ENCODE data around the gene GARIN3. TPM values are rescaled to one million over a fixed set of nuclear protein-coding genes. Genes with fewer than 3 reads are reported as not detected.

The GARIN3 gene
- polyA plus RNA-seq, 1 of the 3 experiments (the other 2 are of a cell fraction), result not detected

- ChIA-PET POLR2A (no interaction called here), CTCF (no interaction called here)
- H3F3A ChIP-seq (replicated peaks; ENCODE audit: insufficient read depth), result no peaks in the 10 kb centered on the region
- WGBS (ENCODE audit: low lambda C conversion rate), result 58% methylated on average over 5 of the region's 5 CpGs
- no peak overlapping the region for H3K9ac ChIP-seq
- no peaks in the 10 kb centered on the region for H3K36me3 ChIP-seq (replicated peaks in 1 of 2; ENCODE audit: control insufficient read depth in 1 of 2, insufficient read depth in 2 of 2, low read length in 1 of 2)
- H3K9me2 ChIP-seq, result no peaks in the 10 kb centered on the region
- H3K4me3 ChIP-seq (ENCODE audit: low read depth in 2 of 2, low read length in 1 of 2), result no peak overlapping the region
- no peak for DNase-seq
- H3K79me2 ChIP-seq (ENCODE audit: insufficient read depth), result no peaks in the 10 kb centered on the region
- no peaks in the 10 kb centered on the region for H3K4me1 ChIP-seq (ENCODE audit: control insufficient read depth in 1 of 2, insufficient read depth in 2 of 2, low read depth in 1 of 2, low read length in 1 of 2)
- H3K27ac ChIP-seq (ENCODE audit: low read depth in 2 of 2, low read length in 1 of 2), result no peak overlapping the region
- H3K4me2 ChIP-seq, result no peak overlapping the region
- no peak overlapping the region for H2AFZ ChIP-seq (ENCODE audit: low read depth)
- no peaks in the 10 kb centered on the region for H3K27me3 ChIP-seq (ENCODE audit: insufficient read depth)
- no peak for TF ChIP-seq TAF1 (IDR thresholded peaks at IDR 0.05; ENCODE audit: borderline replicate concordance, low read depth, low read length)
- TF ChIP-seq SMC3 (IDR thresholded peaks at IDR 0.05; ENCODE audit: low read depth, low read length), result no peak
- TF ChIP-seq REST (IDR thresholded peaks at IDR 0.05; ENCODE audit: low read depth, low read length), result no peak
- no peak for TF ChIP-seq GABPA (IDR thresholded peaks at IDR 0.05; ENCODE audit: low read depth)
- no peak for TF ChIP-seq EZH2phosphoT487 (IDR thresholded peaks at IDR 0.05; ENCODE audit: borderline replicate concordance, low read depth)
- no peak for TF ChIP-seq PBX3 (IDR thresholded peaks at IDR 0.05)
- TF ChIP-seq MEF2A (IDR thresholded peaks at IDR 0.05; ENCODE audit: borderline replicate concordance, low read depth), result no peak
- TF ChIP-seq RXRA (IDR thresholded peaks at IDR 0.05; ENCODE audit: borderline replicate concordance, low read depth), result no peak
- no peak for TF ChIP-seq CTCF (IDR thresholded peaks at IDR 0.05)
- no peak for TF ChIP-seq RAD21 (IDR thresholded peaks at IDR 0.05; ENCODE audit: low read length)
- TF ChIP-seq RCOR1 (IDR thresholded peaks at IDR 0.05; ENCODE audit: low read length), result no peak
- TF ChIP-seq TEAD4 (IDR thresholded peaks at IDR 0.05; ENCODE audit: borderline replicate concordance, insufficient read depth), result no peak
- TF ChIP-seq FOSL2 (IDR thresholded peaks at IDR 0.05; ENCODE audit: borderline replicate concordance, low read depth), result no peak
- no peak for TF ChIP-seq JUND (IDR thresholded peaks at IDR 0.05)
- no peak for TF ChIP-seq ZBTB33 (IDR thresholded peaks at IDR 0.05; ENCODE audit: borderline replicate concordance, low read depth)
- H3K9me3 ChIP-seq, result no peaks in the 10 kb centered on the region
- H4K20me1 ChIP-seq (ENCODE audit: insufficient read depth), result no peaks in the 10 kb centered on the region
These were observed 53.1 kb downstream of the GARIN3 start for GRCh38 chr5:157113002-157113401.

Other genes starting within 250 kb of the GARIN3 start
- not detected in 2 replicates for gene TIMD4, start 203.0 kb downstream of the GARIN3 start, polyA plus RNA-seq (2012; rRNA removed)
- not detected in 2 replicates for gene HAVCR1, start 107.1 kb downstream of the GARIN3 start, polyA plus RNA-seq (2012; rRNA removed)
- gene HAVCR2, start 57.2 kb downstream of the GARIN3 start, polyA plus RNA-seq (2012; rRNA removed), result 0.12 and 0.18 TPM in 2 replicates
- 5.3 and 8.1 TPM in 2 replicates for gene MED7, start 23.4 kb downstream of the GARIN3 start, polyA plus RNA-seq (2012; rRNA removed)
- not detected in 2 replicates for gene ITK, start 14.6 kb upstream of the GARIN3 start, polyA plus RNA-seq (2012; rRNA removed)
- 20.1 and 21.3 TPM in 2 replicates for gene CYFIP2, start 99.9 kb upstream of the GARIN3 start, polyA plus RNA-seq (2012; rRNA removed)